ENCODE results near the gene DAB1. TPM values are rescaled to one million over a fixed set of nuclear protein-coding genes. Genes with fewer than 3 reads are reported as not detected.

Gene DAB1
- total RNA-seq, 1 donor from 2014 or later: 14.0 TPM

DNA sequence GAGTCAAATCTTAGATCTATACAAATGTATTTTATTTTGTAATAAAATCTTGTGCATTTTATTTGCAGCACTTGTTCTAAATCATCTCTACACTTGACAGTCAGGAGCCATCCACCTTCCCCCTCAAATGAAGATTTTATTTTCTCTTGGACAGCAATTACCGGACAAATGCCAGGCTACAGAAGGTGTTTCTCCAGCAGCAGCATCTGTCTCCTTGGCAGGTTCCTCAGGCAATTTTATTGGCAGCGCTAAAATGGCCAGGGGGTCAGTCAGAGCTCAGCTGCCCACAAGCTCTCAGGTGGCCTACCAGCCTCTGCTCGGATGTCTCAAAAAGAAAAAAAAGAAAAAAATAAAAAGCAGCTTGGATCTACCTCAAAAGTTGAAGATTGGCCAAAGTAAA, 107.6 kb downstream of the DAB1 start:
- Mint-ChIP-seq H3K4me1 (peaks cover 4% of the 10 kb centered on the region), H3K4me3 (no peak overlapping the region), H3K27ac (ENCODE audit: unreplicated experiment) (no peak overlapping the region), H3K36me3 (ENCODE audit: low read depth) (no peaks in the 10 kb centered on the region), H3K27me3 (ENCODE audit: low read depth) (no peaks in the 10 kb centered on the region), H3K9me3 (no peaks in the 10 kb centered on the region)
- TF ChIP-seq, protein P1, sequence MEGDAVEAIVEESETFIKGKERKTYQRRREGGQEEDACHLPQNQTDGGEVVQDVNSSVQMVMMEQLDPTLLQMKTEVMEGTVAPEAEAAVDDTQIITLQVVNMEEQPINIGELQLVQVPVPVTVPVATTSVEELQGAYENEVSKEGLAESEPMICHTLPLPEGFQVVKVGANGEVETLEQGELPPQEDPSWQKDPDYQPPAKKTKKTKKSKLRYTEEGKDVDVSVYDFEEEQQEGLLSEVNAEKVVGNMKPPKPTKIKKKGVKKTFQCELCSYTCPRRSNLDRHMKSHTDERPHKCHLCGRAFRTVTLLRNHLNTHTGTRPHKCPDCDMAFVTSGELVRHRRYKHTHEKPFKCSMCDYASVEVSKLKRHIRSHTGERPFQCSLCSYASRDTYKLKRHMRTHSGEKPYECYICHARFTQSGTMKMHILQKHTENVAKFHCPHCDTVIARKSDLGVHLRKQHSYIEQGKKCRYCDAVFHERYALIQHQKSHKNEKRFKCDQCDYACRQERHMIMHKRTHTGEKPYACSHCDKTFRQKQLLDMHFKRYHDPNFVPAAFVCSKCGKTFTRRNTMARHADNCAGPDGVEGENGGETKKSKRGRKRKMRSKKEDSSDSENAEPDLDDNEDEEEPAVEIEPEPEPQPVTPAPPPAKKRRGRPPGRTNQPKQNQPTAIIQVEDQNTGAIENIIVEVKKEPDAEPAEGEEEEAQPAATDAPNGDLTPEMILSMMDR (conservative IDR thresholded peaks at IDR 0.05): no peak
- no peak for DNase-seq (ENCODE audit: low read depth, low spot score)

DNA sequence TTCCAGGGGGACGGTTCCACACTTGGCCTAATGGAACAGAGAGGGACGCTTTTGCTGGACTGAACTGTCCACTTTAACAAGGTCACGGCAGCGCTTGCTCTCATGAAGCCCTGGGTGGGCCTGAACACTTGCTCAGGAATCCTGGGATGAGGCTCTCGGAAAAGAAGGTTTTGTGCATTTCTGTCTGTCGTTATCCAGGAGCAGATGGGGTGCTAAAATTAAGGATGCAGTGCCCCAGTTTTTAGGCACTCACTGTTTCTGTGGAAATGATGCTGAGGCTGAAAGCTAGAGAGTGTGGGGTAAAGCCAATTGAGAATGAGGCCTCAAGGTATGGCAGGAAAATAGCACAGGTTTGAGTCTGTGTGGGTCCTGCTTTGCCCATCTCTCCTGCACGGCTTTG, 111.0 kb downstream of the DAB1 start:
- Mint-ChIP-seq H3K27me3 (ENCODE audit: low read depth) (no peaks in the 10 kb centered on the region), H3K4me3 (no peak overlapping the region), H3K27ac (ENCODE audit: unreplicated experiment) (no peak overlapping the region), H3K9me3 (no peaks in the 10 kb centered on the region), H3K36me3 (ENCODE audit: low read depth) (no peaks in the 10 kb centered on the region), H3K4me1 (peaks cover 5% of the 10 kb centered on the region)
- TF ChIP-seq, protein P1 (conservative IDR thresholded peaks at IDR 0.05): no peak
- DNase-seq (ENCODE audit: low read depth, low spot score): no peak

DNA sequence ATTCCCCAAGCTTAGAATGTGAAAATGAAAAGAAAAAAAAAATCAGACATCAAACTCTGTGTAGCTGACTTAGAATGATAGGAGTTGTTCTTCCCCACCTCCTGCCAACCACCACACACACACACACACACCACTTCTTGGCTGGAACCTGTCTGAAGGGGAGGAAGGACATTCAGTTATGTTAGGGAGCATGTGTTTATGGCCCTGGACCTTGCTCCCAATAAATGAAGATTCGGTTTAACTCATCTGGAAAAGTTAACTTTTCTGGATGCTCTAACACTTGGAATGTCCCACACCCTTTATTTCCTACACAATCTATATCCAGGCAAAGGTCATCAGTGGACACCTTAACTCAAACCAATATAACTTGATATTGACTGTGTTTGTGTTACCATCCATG, 112.4 kb downstream of the DAB1 start:
- DNase-seq (ENCODE audit: low read depth, low spot score): no peak
- Mint-ChIP-seq H3K4me1 (peaks cover 9% of the 10 kb centered on the region), H3K36me3 (ENCODE audit: low read depth) (no peaks in the 10 kb centered on the region), H3K27ac (ENCODE audit: unreplicated experiment) (no peak overlapping the region), H3K27me3 (ENCODE audit: low read depth) (no peaks in the 10 kb centered on the region), H3K9me3 (peaks cover 5% of the 10 kb centered on the region), H3K4me3 (no peak overlapping the region)
- TF ChIP-seq, protein P1 (conservative IDR thresholded peaks at IDR 0.05): no peak

DNA sequence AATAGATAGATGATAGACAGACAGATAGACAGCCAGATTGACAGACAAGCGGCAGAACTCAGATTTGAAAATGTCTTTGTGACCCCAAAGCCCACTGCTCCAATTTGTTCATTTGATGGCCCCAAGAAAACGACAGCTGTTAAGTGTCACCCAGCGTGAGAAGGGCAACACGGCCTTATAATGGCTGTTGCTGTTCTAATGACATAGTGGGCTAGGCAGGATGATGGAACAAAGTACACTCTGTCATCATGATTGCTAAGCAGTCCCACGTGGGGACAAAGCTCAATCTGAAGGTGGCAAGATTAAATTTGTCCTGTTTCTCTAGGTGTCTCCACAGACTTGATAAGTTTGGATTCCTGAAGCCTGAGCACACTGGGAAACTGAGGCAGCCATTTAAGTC, 112.9 kb downstream of the DAB1 start:
- Mint-ChIP-seq H3K9me3 (peaks cover 5% of the 10 kb centered on the region), H3K4me3 (no peak overlapping the region), H3K4me1 (peaks cover 9% of the 10 kb centered on the region), H3K27me3 (ENCODE audit: low read depth) (no peaks in the 10 kb centered on the region), H3K27ac (ENCODE audit: unreplicated experiment) (no peak overlapping the region), H3K36me3 (ENCODE audit: low read depth) (no peaks in the 10 kb centered on the region)
- no peak for DNase-seq (ENCODE audit: low read depth, low spot score)
- TF ChIP-seq, protein P1 (conservative IDR thresholded peaks at IDR 0.05): no peak

DNA sequence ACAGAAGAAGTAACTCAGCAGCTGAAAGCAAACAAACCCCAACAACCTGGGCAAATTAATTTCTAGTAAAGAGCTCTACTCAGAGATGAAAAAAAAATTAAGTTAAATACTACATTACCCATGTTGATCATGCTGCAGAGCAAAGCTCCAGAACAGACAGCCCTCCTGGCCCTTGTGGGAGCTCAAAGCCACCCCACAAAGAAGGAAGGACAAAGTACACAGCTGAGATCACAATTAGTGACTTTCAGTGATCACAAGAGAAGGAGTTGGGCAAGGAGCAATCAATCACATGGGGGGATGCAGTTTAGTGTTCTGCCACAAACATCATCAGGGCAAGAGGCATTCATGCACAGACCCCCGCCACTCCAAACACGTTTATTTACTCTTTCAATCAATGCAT, 114.2 kb downstream of the DAB1 start:
- no peaks in the 10 kb centered on the region for H3K27me3 Mint-ChIP-seq (ENCODE audit: low read depth)
- H3K27ac Mint-ChIP-seq (ENCODE audit: unreplicated experiment): no peak overlapping the region
- no peak for DNase-seq (ENCODE audit: low read depth, low spot score)
- peaks cover 9% of the 10 kb centered on the region for H3K4me1 Mint-ChIP-seq
- no peaks in the 10 kb centered on the region for H3K36me3 Mint-ChIP-seq (ENCODE audit: low read depth)
- H3K4me3 Mint-ChIP-seq: no peak overlapping the region
- H3K9me3 Mint-ChIP-seq: peaks cover 5% of the 10 kb centered on the region
- TF ChIP-seq, protein P1 (conservative IDR thresholded peaks at IDR 0.05): no peak
